Fibroblast of skin of right biceps (primary cell): ENCODE results near the gene PAFAH2.
A peak's percentile ranks its signal among the peaks of the same experiment; 100 is the strongest.

ENCODE experiments used
- DNase-seq: peaks from one replicate; pipeline ENCODE4 v3.0.0-alpha.2; 2013

PAFAH2 gene

GRCh38 chr1:26031196-26031595, 33.3 kb upstream of the PAFAH2 start:
- no peak for DNase-seq

- DNase-seq = peak; percentile 24
These were observed 32.1 kb upstream of the PAFAH2 start for GRCh38 chr1:26029864-26030481.

GRCh38 chr1:26029054-26029863, 31.4 kb upstream of the PAFAH2 start:
- DNase-seq = no peak

- no peak for DNase-seq
These were observed 30.7 kb upstream of the PAFAH2 start for GRCh38 chr1:26028490-26028980.

- peak; percentile 31 for DNase-seq
These were observed 30.0 kb upstream of the PAFAH2 start for GRCh38 chr1:26027716-26028489.

- DNase-seq = no peak
These were observed 27.7 kb upstream of the PAFAH2 start for GRCh38 chr1:26025517-26025916.

- no peak for DNase-seq
These were observed 27.2 kb upstream of the PAFAH2 start for GRCh38 chr1:26025060-26025459.

GRCh38 chr1:26023826-26024225, 26.0 kb upstream of the PAFAH2 start:
- DNase-seq = peak; percentile 52

GRCh38 chr1:26023009-26023408, 25.1 kb upstream of the PAFAH2 start:
- DNase-seq = no peak

- DNase-seq = no peak
These were observed 24.5 kb upstream of the PAFAH2 start for GRCh38 chr1:26022404-26022779.

- peak; percentile 66 for DNase-seq
These were observed 24.0 kb upstream of the PAFAH2 start, which contains the start of gene EXTL1 for GRCh38 chr1:26021647-26022403. TSS of gene EXTL1 (plus strand) at chr1:26021775. CDS start at chr1:26022647, 872 bp downstream.

- no peak for DNase-seq
These were observed 23.2 kb upstream of the PAFAH2 start for GRCh38 chr1:26020941-26021646.

GRCh38 chr1:26020330-26020768, 22.5 kb upstream of the PAFAH2 start:
- peak; percentile 73 for DNase-seq

GRCh38 chr1:26019641-26020315, 21.9 kb upstream of the PAFAH2 start:
- DNase-seq = peak; percentile 90

GRCh38 chr1:26017606-26018005, 19.7 kb upstream of the PAFAH2 start:
- peak; percentile 80 for DNase-seq

GRCh38 chr1:26016953-26017545, 19.2 kb upstream of the PAFAH2 start:
- peak; percentile 39 for DNase-seq

- DNase-seq = peak; percentile 43
These were observed 18.5 kb upstream of the PAFAH2 start for GRCh38 chr1:26016258-26016952.

- DNase-seq = peak; percentile 75
These were observed 17.5 kb upstream of the PAFAH2 start for GRCh38 chr1:26015358-26015757.

- DNase-seq = no peak
These were observed 16.3 kb upstream of the PAFAH2 start for GRCh38 chr1:26014179-26014578.

GRCh38 chr1:26012864-26013263, 15.0 kb upstream of the PAFAH2 start:
- DNase-seq = no peak
